Osteoblast (primary cell): Measurements from ENCODE around the gene C11orf71. TPM values are rescaled to one million over a fixed set of nuclear protein-coding genes. Genes with fewer than 3 reads are reported as not detected.

Experiments
- DNase-seq: peaks from one replicate; pipeline ENCODE4 v3.0.0; 2011; ENCODE audit warnings: low spot score, mixed read lengths; ENCODE audit not compliant: insufficient read length; ENCODE audit errors: missing footprints
- H2AFZ ChIP-seq: 2 replicates; pipeline ENCODE4 v1.6.0; 2011; ENCODE audit warnings: mild to moderate bottlenecking, low read length
- H3K27ac ChIP-seq: 2 replicates; pipeline ENCODE4 v1.5.1; 2011; ENCODE audit warnings: mild to moderate bottlenecking, low read depth, low read length, moderate library complexity
- H3K27me3 ChIP-seq: 2 replicates; pipeline ENCODE4 v1.6.0; 2012; ENCODE audit warnings: mild to moderate bottlenecking, control low read depth, inconsistent platforms, low read length, moderate library complexity; ENCODE audit not compliant: insufficient read depth
- H3K36me3 ChIP-seq: 2 replicates; pipeline ENCODE4 v1.5.1; 2011; ENCODE audit warnings: mild to moderate bottlenecking, low read length, control low read depth, moderate library complexity; ENCODE audit not compliant: insufficient read depth
- H3K4me1 ChIP-seq: 2 replicates; pipeline ENCODE4 v1.5.1; 2011; ENCODE audit warnings: mild to moderate bottlenecking, low read length, control low read depth, moderate library complexity; ENCODE audit not compliant: insufficient read depth
- H3K4me2 ChIP-seq: 2 replicates; pipeline ENCODE4 v1.6.0; 2011; ENCODE audit warnings: mild to moderate bottlenecking, low read length; ENCODE audit not compliant: insufficient read depth
- H3K4me3 ChIP-seq: fragments of 200-600 bp; sonication (generic); 3 replicates; pipeline ENCODE4 v1.5.1; 2012; ENCODE audit warnings: mild to moderate bottlenecking, low read length, inconsistent platforms; ENCODE audit not compliant: insufficient read depth
- H3K79me2 ChIP-seq: 2 replicates; pipeline ENCODE4 v1.6.0; 2012; ENCODE audit warnings: mild to moderate bottlenecking, low read length, control low read depth, inconsistent platforms; ENCODE audit not compliant: insufficient read depth
- H3K9me3 ChIP-seq: 2 replicates; pipeline ENCODE4 v1.5.1; 2011; ENCODE audit warnings: low read depth, low read length, control low read depth
- H4K20me1 ChIP-seq: 2 replicates; pipeline ENCODE4 v1.6.0; 2012; ENCODE audit warnings: mild to moderate bottlenecking, low read length, control low read depth; ENCODE audit not compliant: insufficient read depth
- CTCF ChIP-seq: IDR thresholded peaks from 2 replicates; pipeline ENCODE4 v1.5.1; 2011; ENCODE audit warnings: mild to moderate bottlenecking, low read depth, low read length, moderate library complexity; ENCODE audit errors: extremely low read depth
- total RNA-seq: library from RNA; depleted of rRNA; stranded (reverse); fragments of >200 nt; gene quantifications from 2 replicates; pipeline ENCODE4 v1.2.3, GENCODE V29; 2012

The C11orf71 gene
- total RNA-seq, 1 donor, result 3.3 TPM

GRCh38 chr11:114447444-114447843, 47.1 kb upstream of the C11orf71 start:
- H3K79me2 ChIP-seq, result peaks cover 63% of the 10 kb centered on the region

GRCh38 chr11:114442536-114442935, 42.2 kb upstream of the C11orf71 start:
- Histone ChIP-seq H3K27me3 (no peaks in the 10 kb centered on the region), H2AFZ (no peak overlapping the region), H3K4me3 (no peak overlapping the region), H4K20me1 (peaks cover 12% of the 10 kb centered on the region), H3K36me3 (peaks cover 25% of the 10 kb centered on the region), H3K4me1 (peaks cover 17% of the 10 kb centered on the region), H3K4me2 (no peak overlapping the region), H3K9me3 (no peaks in the 10 kb centered on the region), H3K79me2 (peaks cover 75% of the 10 kb centered on the region), H3K27ac (no peak overlapping the region)
- DNase-seq, result no peak
- no peak for TF ChIP-seq CTCF

More at GRCh38 chr11:114447444-114447843, 47.1 kb upstream of the C11orf71 start:
- no peak overlapping the region for H3K4me3 ChIP-seq
- H3K27me3 ChIP-seq, result no peaks in the 10 kb centered on the region
- H3K4me2 ChIP-seq, result peak overlapping the region; percentile 29
- H3K4me1 ChIP-seq, result peaks cover 21% of the 10 kb centered on the region
- H3K9me3 ChIP-seq, result no peaks in the 10 kb centered on the region
- H4K20me1 ChIP-seq, result peaks cover 23% of the 10 kb centered on the region
- no peak overlapping the region for H2AFZ ChIP-seq
- DNase-seq, result no peak
- H3K36me3 ChIP-seq, result peaks cover 52% of the 10 kb centered on the region
- no peak for TF ChIP-seq CTCF
- peak overlapping the region; percentile 65 for H3K27ac ChIP-seq

- peaks cover 13% of the 10 kb centered on the region for H3K4me1 ChIP-seq
- H4K20me1 ChIP-seq, result peaks cover 12% of the 10 kb centered on the region
- no peak for TF ChIP-seq CTCF
- peaks cover 75% of the 10 kb centered on the region for H3K79me2 ChIP-seq
- H3K36me3 ChIP-seq, result peaks cover 25% of the 10 kb centered on the region
- H3K9me3 ChIP-seq, result no peaks in the 10 kb centered on the region
- no peak overlapping the region for H2AFZ ChIP-seq
- DNase-seq, result no peak
- no peak overlapping the region for H3K27ac ChIP-seq
- no peaks in the 10 kb centered on the region for H3K27me3 ChIP-seq
- no peak overlapping the region for H3K4me3 ChIP-seq
- H3K4me2 ChIP-seq, result no peak overlapping the region
Observed at GRCh38 chr11:114441921-114442320, 41.6 kb upstream of the C11orf71 start.

- DNase-seq, result peak; percentile 70
- Histone ChIP-seq H3K36me3 (peaks cover 20% of the 10 kb centered on the region), H3K27me3 (no peaks in the 10 kb centered on the region), H3K27ac (peak overlapping the region; percentile 79), H4K20me1 (peaks cover 12% of the 10 kb centered on the region), H3K79me2 (peaks cover 70% of the 10 kb centered on the region), H3K9me3 (no peaks in the 10 kb centered on the region), H3K4me1 (peaks cover 13% of the 10 kb centered on the region), H2AFZ (no peak overlapping the region), H3K4me2 (peak overlapping the region; percentile 80), H3K4me3 (peak overlapping the region; percentile 98)
- no peak for TF ChIP-seq CTCF
Observed at GRCh38 chr11:114440971-114441763, 40.9 kb upstream of the C11orf71 start.
